CD4-positive, alpha-beta T cell treated with Interferon alpha-2 for 1 hour (primary cell): ENCODE results near the gene CDKN1A.
"Not testable (repeated sequence)": the region's sequence is repeated elsewhere in the genome, so short reads cannot be mapped to it uniquely, and the experiment has no call there.

Experiments
- DNase-seq, 2 donors: peaks; one replicate each; pipeline ENCODE4 v3.0.0-alpha.2; 2020 to 2022

The CDKN1A gene

GRCh38 chr6:36699348-36699747, 20.8 kb downstream of the CDKN1A start:
- DNase-seq = no peak

GRCh38 chr6:36700071-36700812, 21.7 kb downstream of the CDKN1A start:
- no peak for DNase-seq

GRCh38 chr6:36700831-36701230, 22.3 kb downstream of the CDKN1A start:
- DNase-seq = no peak

DNA sequence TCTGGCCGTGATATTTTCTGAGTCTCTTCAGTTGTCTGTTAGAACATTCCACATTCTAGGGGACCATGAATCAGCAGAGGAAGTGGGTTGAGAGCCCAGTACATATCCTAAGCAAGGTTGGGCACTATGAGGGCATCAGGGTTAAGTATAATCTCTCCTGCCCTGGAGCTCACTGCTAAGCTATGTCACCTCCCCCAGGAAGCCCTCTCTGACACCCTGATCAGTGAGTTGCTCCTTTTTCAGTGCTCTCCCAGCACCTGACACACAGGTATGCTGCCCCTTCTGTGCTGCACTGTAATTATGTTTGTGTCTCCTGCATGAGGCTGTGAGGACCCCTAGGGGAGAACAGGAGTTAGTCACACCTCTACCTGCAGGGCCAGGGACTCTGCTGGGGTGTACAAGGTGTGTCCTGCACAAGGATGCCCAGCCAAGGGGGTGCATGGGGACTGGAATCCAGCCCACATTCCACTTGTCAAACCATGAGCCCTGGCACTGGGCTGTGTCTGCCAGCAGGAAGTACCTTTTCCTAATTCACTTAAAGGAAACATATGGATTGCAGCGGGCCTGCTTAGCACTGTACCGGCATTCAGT, 23.0 kb downstream of the CDKN1A start:
- DNase-seq = no peak

DNA sequence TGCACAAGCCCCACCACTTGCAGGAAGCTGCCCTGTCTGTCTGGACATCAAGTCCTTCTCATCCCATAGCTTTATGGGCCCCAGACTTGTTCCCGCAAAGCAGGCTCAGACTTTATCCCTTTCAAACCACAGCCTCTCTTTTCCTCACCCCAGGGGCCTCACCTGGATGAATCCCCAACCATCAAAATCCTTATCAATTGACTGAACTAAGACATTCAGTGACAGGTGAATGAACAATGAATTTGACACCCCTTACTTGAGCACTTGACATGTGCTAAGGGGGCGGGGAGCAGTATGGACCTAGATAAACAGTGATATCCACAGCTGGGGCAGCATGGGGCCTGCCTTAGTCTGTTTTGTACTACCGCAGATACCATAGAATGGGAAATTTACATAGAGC, 24.1 kb downstream of the CDKN1A start:
- no peak for DNase-seq

- no peak for DNase-seq
These were observed 24.6 kb downstream of the CDKN1A start for GRCh38 chr6:36703081-36703606.

DNA sequence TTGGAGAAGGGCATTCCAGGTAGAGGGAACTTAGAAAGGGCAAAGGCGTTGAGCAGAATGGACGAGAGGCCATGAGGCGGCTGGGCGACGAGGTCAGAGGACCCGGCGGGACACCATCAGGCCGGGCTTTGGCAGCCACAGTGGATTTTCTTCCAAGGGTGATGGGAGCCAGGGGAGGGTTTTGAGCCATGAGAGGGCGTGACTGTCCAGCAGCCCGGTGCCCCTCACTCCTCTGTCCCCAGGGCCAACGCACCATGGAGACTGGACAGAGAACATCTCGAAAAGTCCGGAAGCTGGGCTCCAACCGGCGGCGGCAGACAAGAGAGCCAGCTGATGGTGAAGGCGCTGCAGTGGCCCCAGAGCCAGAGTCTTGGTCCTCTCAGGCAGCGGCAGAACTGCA, 25.5 kb downstream of the CDKN1A start:
- DNase-seq = no peak

- DNase-seq = not testable (repeated sequence)
These were observed 26.6 kb downstream of the CDKN1A start for GRCh38 chr6:36704961-36705577.

GRCh38 chr6:36706339-36706738, 27.8 kb downstream of the CDKN1A start:
- DNase-seq = no peak

GRCh38 chr6:36712816-36713215, 34.3 kb downstream of the CDKN1A start:
- no peak for DNase-seq

DNA sequence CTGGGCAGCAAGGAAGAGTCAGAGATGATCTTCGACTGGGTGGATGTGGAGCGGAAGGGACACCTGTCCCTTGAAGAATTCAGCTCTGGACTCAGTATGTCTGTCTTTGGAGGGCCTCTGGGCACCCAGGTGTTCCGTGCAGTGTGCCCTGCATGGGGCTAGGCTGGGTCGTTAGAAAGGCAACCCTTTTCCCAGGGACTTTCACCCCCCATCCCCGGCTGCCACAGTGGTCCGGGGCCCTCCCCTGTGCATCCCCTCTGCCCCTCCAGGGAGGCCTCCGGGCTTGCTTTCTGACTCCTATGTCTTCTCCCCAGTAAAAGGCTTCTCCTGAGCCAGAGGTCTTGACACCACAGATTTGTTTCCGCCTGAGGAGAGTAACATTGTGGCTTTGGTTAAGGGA, 35.3 kb downstream of the CDKN1A start:
- no peak for DNase-seq

DNA sequence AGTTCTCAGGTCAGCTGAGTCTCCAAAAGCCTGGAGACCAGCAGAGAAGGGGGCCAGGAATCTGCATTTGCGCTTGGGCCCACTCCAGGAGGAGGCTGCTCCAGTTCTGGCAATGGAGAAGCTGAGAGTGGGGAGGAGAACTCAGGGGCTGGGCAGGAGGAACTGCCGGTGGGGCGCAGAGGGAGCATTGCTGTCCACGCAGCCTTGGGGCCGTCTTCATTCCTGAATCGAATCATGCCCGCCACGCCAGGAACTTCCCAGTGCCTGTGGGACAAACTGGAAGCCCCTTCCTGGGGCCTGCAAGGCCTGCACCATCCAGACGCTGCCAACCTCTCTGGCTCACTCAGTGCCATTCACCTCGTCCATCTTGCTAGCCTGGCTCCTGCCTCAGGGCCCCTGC, 36.0 kb downstream of the CDKN1A start:
- DNase-seq = no peak

- no peak for DNase-seq
These were observed 37.0 kb downstream of the CDKN1A start for GRCh38 chr6:36715469-36715868.

- no peak for DNase-seq
These were observed 38.1 kb downstream of the CDKN1A start for GRCh38 chr6:36716476-36717093.

- DNase-seq = no peak
These were observed 38.8 kb downstream of the CDKN1A start for GRCh38 chr6:36717231-36717825.

- DNase-seq = no peak
These were observed 39.5 kb downstream of the CDKN1A start for GRCh38 chr6:36717871-36718540.

GRCh38 chr6:36718560-36718959, 40.0 kb downstream of the CDKN1A start:
- DNase-seq = no peak

- DNase-seq = no peak
These were observed 40.6 kb downstream of the CDKN1A start for GRCh38 chr6:36719126-36719525.

DNA sequence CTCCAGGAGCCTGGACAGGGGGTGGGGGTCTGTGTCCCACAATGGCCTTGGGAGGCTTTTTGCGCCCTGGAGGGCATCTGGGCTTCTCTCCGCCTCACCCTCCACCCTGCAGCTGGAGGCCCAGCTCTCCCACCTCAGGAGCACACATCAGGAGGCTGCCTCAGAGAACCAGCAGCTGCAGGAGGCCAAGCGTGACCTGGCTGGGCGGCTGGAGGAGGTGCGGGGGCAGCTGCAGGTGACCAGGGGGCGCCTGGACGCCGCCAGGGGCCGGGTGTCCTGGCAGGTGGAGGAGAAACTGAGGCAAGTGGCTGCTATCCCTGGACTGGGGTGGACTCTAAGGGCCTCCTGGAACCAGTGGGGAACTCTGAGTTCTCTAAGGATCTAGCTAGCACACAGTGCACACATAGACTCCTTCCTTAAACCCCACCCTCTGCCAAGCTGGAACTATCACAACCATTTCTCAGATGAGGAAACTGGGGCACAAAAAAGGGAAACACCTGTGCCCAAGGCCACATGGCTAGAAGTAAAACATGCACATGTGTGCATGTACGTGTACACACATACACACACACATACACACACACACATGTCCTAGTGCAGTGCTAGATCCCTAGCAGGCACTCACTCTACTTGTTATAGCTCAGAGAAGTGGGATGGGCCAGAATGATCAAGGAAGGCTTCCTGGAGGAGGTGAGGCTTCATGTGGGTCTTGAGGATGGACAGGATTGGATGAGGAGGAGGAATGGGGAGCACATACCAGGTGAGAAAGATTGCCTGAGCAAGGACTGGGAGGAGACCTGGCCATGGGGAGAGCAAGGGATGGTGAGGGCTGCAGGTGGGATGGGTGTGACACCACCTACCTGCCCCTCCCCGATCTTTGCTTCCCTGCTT, 42.0 kb downstream of the CDKN1A start:
- no peak for DNase-seq

DNA sequence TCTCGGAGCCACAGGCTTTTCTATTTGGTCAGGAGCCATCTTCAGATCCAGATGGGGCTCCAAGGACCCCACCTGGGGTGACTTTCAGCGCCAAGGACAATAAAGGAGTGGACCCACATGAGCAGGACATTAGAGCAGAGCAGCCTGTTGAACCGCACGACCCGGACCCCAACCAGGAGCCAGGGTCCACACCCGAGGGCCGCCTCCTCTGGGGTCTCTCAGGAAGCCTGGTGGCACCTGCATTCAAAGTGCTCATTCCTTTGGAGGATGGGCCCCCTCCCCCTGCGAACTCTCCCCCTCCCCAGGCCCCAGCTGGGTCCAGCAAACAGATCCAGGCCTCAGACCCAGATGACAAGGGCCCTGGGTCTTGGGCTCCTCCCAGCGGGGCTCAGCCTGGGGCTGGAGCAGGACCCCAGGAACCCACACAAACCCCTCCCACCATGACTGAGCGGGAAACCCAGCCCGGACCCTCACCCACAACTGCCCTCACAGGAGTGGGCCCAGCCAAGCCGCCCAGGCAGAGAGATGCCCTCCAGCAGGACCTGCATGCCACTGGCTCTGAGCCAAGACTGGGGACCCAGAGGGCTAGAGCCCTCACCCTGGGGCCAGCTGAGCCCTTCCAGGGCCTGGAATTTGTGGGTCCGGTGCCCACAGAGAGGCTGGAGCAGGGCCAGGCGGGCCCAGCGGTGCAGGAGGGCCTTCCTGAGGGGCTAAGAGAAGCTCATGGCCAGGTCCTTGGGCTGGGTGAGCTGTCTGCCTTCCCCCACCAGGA, 43.0 kb downstream of the CDKN1A start:
- DNase-seq = no peak

DNA sequence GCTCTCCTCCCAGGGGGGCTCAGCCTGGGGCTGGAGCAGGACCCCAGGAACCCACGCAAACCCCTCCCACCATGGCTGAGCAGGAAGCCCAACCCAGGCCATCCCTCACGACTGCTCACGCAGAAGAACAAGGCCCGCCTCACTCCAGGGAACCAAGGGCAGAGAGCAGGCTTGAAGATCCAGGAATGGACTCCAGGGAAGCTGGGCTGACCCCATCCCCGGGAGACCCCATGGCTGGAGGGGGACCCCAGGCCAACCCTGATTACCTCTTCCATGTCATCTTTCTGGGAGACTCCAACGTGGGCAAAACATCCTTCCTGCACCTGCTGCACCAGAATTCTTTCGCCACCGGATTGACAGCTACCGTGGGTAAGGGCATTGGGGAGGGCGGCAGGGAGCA, 43.9 kb downstream of the CDKN1A start:
- no peak for DNase-seq
